Prostate gland (tissue), 2 donors: ENCODE measurements around the gene MARCHF7.

Experiments used
- CTCF ChIP-seq, 4 experiments: fragments of 200-600 bp in 2 of 4; fragments of 450-650 bp in 2 of 4; sonication (generic) in 2 of 4; IDR thresholded peaks; 1 replicate in 3 of 4; 2 replicates in 1 of 4; pipeline ENCODE4 v1.5.1; 2016 to 2019; ENCODE audit warnings: antibody characterized with exemption in 4 of 4, mild to moderate bottlenecking in 2 of 4, moderate library complexity in 2 of 4
- POLR2AphosphoS5 ChIP-seq: sonication (generic); formaldehyde crosslinking; IDR thresholded peaks from one replicate; pipeline ENCODE4 v1.6.1; 2017; ENCODE audit warnings: antibody characterized with exemption

- TF ChIP-seq POLR2AphosphoS5 (no peak), CTCF (IDR thresholded peaks at IDR 0.05) (no peak)
These were observed 654 bp upstream of the MARCHF7 start for GRCh38 chr2:159711562-159712142.
